ENCODE data around the gene TCIRG1. TPM values are rescaled to one million over a fixed set of nuclear protein-coding genes. Genes with fewer than 3 reads are reported as not detected.
A peak's percentile ranks its signal among the peaks of the same experiment; 100 is the strongest.

TCIRG1 gene
- total and polyA plus RNA-seq, 4 experiments from 2014 or later, result 46.2 to 266 (median 161) TPM

DNA sequence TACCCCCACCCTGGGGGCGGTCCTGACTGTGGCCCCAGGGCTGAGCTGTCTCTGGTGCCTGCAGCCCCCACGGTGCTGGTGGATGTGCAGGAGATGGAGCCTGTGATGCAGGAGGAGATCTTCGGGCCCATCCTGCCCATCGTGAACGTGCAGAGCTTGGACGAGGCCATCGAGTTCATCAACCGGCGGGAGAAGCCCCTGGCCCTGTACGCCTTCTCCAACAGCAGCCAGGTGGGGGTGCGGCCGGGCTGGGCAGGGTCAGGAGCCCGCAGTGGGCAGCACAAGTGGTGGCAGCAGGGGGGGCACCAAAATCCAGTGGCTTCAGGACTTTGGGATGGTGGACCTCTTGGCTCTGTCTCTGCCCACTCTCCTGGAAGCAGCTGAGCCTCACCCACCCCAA is 16.3 kb upstream of the TCIRG1 start:
- H3K27ac ChIP-seq (ENCODE audit: low read depth, low read length), result no peak overlapping the region

DNA sequence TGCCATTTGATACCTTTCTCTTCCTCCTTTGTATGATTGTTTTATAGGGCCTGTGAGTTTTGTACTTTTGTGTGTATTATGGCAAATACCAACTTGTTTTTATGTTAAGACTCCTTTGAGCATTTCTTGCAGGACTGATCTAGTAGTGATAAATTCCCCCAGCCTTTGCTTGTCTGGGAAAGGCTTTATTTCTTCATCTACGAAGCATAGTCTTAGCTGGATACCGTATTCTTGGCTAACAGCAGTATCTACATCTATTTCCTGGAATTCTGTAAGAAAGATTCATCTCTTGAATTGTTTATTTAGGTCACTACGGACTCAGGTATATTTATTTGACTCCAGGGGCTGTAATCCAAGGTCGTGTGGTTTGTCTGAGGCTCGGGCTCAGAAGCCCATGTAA is 14.3 kb upstream of the TCIRG1 start:
- peaks cover 1% of the 10 kb centered on the region for H3K4me1 ChIP-seq (ENCODE audit: insufficient read depth, low read length)
- H3K27me3 ChIP-seq (ENCODE audit: insufficient read depth, low read length), result no peaks in the 10 kb centered on the region
- Mint-ChIP-seq H3K27ac (no peak overlapping the region), H3K4me3 (no peak overlapping the region), H3K27me3 (peaks cover 0 to 2% of the 10 kb centered on the region in 2 donors), H3K9me3 (peaks cover 0 to 7% (median under 1%) of the 10 kb centered on the region in 8 donors), H3K36me3 (peaks cover 0 to 4% of the 10 kb centered on the region in 2 donors), H3K4me1 (peaks cover 0 to 4% (median 2%) of the 10 kb centered on the region in 4 donors)
- ChIA-PET CTCF (ENCODE audit: partially characterized antibody) (no interaction called here), POLR2A (ENCODE audit: partially characterized antibody) (interaction anchor here (0.8 kb wide), 1 partner anchor 13 kb away, joined by 3 read pairs; no protein-coding TSS in a partner anchor)
- intact Hi-C loops (cut with micrococcal nuclease), result no loop called here
- no peak overlapping the region for H3K4me3 ChIP-seq (ENCODE audit: low read length in 2 of 2)
- no peak overlapping the region for H3K27ac ChIP-seq (ENCODE audit: low read depth, low read length)
- DNase-seq, result no peak
- H3K36me3 ChIP-seq (ENCODE audit: insufficient read depth, low read length), result no peaks in the 10 kb centered on the region
- H3K9me3 ChIP-seq (ENCODE audit: control insufficient read depth in 1 of 2, low read length in 2 of 2), result no peaks in the 10 kb centered on the region

More for the DNA sequence above, 16.3 kb upstream of the TCIRG1 start:
- Mint-ChIP-seq H3K4me3 (no peak overlapping the region), H3K27ac (no peak overlapping the region), H3K9me3 (peaks cover 0 to 7% (median under 1%) of the 10 kb centered on the region in 8 donors), H3K36me3 (peaks cover 0 to 4% of the 10 kb centered on the region in 2 donors), H3K4me1 (no peaks in the 10 kb centered on the region), H3K27me3 (no peaks in the 10 kb centered on the region)
- H3K27me3 ChIP-seq (ENCODE audit: insufficient read depth, low read length), result no peaks in the 10 kb centered on the region
- no peak overlapping the region for H3K4me3 ChIP-seq (ENCODE audit: low read length in 2 of 2)
- H3K36me3 ChIP-seq (ENCODE audit: insufficient read depth, low read length), result no peaks in the 10 kb centered on the region
- ChIA-PET CTCF (ENCODE audit: partially characterized antibody) (no interaction called here), POLR2A (ENCODE audit: partially characterized antibody) (no interaction called here)
- intact Hi-C loops (cut with micrococcal nuclease), result no loop called here
- H3K9me3 ChIP-seq (ENCODE audit: control insufficient read depth in 1 of 2, low read length in 2 of 2), result no peaks in the 10 kb centered on the region
- no peaks in the 10 kb centered on the region for H3K4me1 ChIP-seq (ENCODE audit: insufficient read depth, low read length)
- no peak for DNase-seq

DNA sequence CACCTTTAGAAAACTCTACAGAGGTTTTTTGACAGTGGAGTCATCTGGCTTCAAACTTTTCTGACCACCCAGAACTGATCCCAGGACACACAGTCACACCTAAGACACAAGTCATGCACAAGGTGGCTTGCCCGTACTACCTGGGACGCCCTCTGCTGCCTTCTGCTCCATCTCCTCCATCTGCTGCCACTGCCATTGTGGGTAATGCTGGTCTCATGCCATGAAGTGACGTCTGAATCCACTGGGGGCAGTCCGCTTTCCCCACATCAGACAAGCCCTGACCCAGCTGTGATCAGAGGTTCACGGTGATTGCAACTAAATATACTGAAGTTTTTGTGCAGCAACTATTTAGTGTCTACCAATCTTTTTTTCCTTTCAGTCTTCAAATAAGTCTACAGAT is 13.8 kb upstream of the TCIRG1 start:
- ChIA-PET CTCF (ENCODE audit: partially characterized antibody) (no interaction called here), POLR2A (ENCODE audit: partially characterized antibody) (no interaction called here)
- Histone ChIP-seq H3K4me1 (ENCODE audit: insufficient read depth, low read length) (peaks cover 5% of the 10 kb centered on the region), H3K4me3 (ENCODE audit: low read length in 2 of 2) (no peak overlapping the region), H3K9me3 (ENCODE audit: control insufficient read depth in 1 of 2, low read length in 2 of 2) (no peaks in the 10 kb centered on the region), H3K27ac (ENCODE audit: low read depth, low read length) (no peak overlapping the region), H3K27me3 (ENCODE audit: insufficient read depth, low read length) (no peaks in the 10 kb centered on the region), H3K36me3 (ENCODE audit: insufficient read depth, low read length) (no peaks in the 10 kb centered on the region)
- Mint-ChIP-seq H3K9me3 (peaks cover 0 to 7% (median under 1%) of the 10 kb centered on the region in 8 donors), H3K4me1 (peaks cover under 1 to 5% (median 3%) of the 10 kb centered on the region in 4 donors), H3K36me3 (peaks cover 0 to 4% of the 10 kb centered on the region in 2 donors), H3K27ac (peak overlapping the region in 1 of 7 donors; percentile 70), H3K27me3 (peaks cover 0 to 2% of the 10 kb centered on the region in 2 donors), H3K4me3 (no peak overlapping the region)
- peak in 1 of 5 donors; percentile 39 for DNase-seq
- intact Hi-C loops (cut with micrococcal nuclease), result no loop called here

DNA sequence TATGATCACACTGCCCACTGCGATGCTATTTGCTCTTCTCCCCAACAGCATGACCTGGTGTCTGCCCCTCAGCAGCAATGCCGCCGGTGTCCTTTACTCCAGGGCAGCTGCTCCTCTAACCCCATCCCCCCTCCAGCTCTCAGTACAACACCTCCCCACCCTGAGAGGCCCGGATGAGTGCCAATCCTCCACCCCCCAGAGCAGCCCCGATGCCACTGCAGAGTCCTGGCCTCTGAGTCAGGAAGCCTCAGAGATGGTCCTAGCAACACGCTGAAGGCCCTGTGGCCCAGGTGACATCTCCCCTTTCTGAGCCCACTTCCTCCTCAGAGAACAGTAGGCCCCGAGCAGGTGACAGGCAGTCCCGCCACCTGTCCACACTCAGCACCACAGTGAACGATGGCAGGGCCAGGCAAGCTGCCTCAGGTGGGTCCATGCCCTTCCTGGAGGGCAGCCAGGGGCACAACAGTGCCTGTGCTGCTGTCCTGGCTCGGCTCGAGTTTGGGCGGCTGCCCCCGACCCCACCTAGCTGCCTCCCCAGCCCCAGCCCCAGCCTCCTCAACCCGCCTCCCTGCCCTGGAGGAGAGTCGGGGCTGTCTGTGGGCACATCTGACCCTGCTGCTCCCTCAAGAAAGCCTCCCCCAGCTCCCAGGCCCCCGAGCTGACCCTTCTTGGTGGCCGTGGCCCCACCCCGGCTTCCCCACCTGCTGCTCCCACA is 12.3 kb upstream of the TCIRG1 start:
- no peaks in the 10 kb centered on the region for H3K36me3 ChIP-seq (ENCODE audit: insufficient read depth, low read length)
- Mint-ChIP-seq H3K4me3 (no peak overlapping the region), H3K9me3 (peaks cover 0 to 7% (median under 1%) of the 10 kb centered on the region in 8 donors), H3K27me3 (peaks cover 0 to 5% of the 10 kb centered on the region in 2 donors), H3K4me1 (peaks cover 6 to 20% (median 12%) of the 10 kb centered on the region in 4 donors), H3K36me3 (peaks cover 4 to 11% of the 10 kb centered on the region in 2 donors), H3K27ac (no peak overlapping the region)
- no peak overlapping the region for H3K4me3 ChIP-seq (ENCODE audit: low read length in 2 of 2)
- peaks cover 11% of the 10 kb centered on the region for H3K4me1 ChIP-seq (ENCODE audit: insufficient read depth, low read length)
- ChIA-PET POLR2A (ENCODE audit: partially characterized antibody) (interaction anchor here (0.6 kb wide), 1 partner anchor 13 kb away, joined by 3 read pairs; the partner anchor contains the start of gene TCIRG1), CTCF (ENCODE audit: partially characterized antibody) (interaction anchor here (1.0 kb wide), 1 partner anchor 11 kb away, joined by 3 read pairs; no protein-coding TSS in a partner anchor)
- H3K27ac ChIP-seq (ENCODE audit: low read depth, low read length), result no peak overlapping the region
- no peaks in the 10 kb centered on the region for H3K27me3 ChIP-seq (ENCODE audit: insufficient read depth, low read length)
- intact Hi-C loops (cut with micrococcal nuclease), result no loop called here
- no peaks in the 10 kb centered on the region for H3K9me3 ChIP-seq (ENCODE audit: control insufficient read depth in 1 of 2, low read length in 2 of 2)
- DNase-seq, result no peak

DNA sequence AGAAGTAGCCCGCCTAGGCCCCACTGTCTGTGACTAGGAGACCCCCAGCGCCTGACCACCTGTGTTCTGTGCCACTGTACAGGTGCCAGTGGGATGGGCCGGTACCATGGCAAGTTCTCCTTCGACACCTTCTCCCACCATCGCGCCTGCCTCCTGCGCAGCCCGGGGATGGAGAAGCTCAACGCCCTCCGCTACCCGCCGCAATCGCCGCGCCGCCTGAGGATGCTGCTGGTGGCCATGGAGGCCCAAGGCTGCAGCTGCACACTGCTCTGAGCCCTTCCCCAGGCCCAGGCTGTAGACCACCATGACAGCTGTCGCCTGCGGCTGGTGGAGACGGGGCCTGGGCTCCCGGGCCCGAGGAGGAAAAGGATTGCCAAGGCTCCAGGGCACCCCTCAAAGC is 11.2 kb upstream of the TCIRG1 start:
- ChIA-PET CTCF (ENCODE audit: partially characterized antibody) (interaction anchor here (1.0 kb wide), 1 partner anchor 10 kb away, joined by 3 read pairs; no protein-coding TSS in a partner anchor), POLR2A (ENCODE audit: partially characterized antibody) (interaction anchor here (0.6 kb wide), 1 partner anchor 11 kb away, joined by 3 read pairs; the partner anchor contains the start of gene TCIRG1)
- H3K9me3 ChIP-seq (ENCODE audit: control insufficient read depth in 1 of 2, low read length in 2 of 2), result no peaks in the 10 kb centered on the region
- Mint-ChIP-seq H3K4me1 (peaks cover 10 to 25% (median 16%) of the 10 kb centered on the region in 4 donors), H3K9me3 (peaks cover 0 to 7% (median under 1%) of the 10 kb centered on the region in 8 donors), H3K36me3 (peaks cover 4 to 11% of the 10 kb centered on the region in 2 donors), H3K4me3 (no peak overlapping the region), H3K27me3 (peaks cover 0 to 5% of the 10 kb centered on the region in 2 donors), H3K27ac (no peak overlapping the region)
- H3K4me3 ChIP-seq (ENCODE audit: low read length in 2 of 2), result no peak overlapping the region
- DNase-seq, result peak in 1 of 5 donors; percentile 10
- H3K36me3 ChIP-seq (ENCODE audit: insufficient read depth, low read length), result peaks cover 1% of the 10 kb centered on the region
- intact Hi-C loops (cut with micrococcal nuclease), result no loop called here
- peaks cover 20% of the 10 kb centered on the region for H3K4me1 ChIP-seq (ENCODE audit: insufficient read depth, low read length)
- H3K27ac ChIP-seq (ENCODE audit: low read depth, low read length), result no peak overlapping the region
- H3K27me3 ChIP-seq (ENCODE audit: insufficient read depth, low read length), result no peaks in the 10 kb centered on the region

DNA sequence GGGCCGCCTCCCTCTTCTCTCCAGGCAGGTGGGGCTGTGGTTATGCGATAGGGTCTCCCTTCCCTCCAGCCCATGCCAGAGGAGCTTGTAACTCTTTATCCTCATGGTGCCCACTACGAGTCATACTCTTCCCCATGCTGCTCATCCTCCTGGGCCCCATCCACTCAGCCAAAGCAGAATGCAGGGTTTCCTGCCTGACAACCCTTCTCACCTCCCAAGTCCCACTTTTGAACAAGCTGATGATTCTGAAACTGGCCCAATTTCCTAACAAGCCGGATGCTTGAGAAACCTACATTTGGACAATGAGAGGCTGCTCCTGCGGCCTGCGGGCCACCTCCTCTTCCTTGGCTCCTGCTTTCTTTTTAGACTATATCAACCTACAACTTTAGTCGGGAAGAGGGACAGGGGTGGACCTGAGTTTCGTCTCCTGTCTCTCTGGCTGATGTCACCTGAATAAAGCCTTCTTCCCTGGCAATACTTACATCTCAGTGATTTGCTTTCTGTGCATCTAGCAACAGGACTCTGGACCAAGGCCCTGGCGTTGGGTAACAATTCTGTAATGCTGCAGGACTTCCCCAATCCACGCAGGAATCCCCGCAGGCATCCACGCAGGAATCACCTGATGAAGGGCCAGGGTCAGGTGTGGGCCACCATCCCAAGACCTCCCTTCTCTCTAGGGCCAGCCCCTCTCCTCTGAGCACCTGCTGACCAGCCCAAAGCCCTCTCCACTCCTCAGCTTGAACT is 9.9 kb upstream of the TCIRG1 start:
- Histone ChIP-seq H3K27ac (ENCODE audit: low read depth, low read length) (no peak overlapping the region), H3K9me3 (ENCODE audit: control insufficient read depth in 1 of 2, low read length in 2 of 2) (no peaks in the 10 kb centered on the region), H3K36me3 (ENCODE audit: insufficient read depth, low read length) (peaks cover 8% of the 10 kb centered on the region), H3K27me3 (ENCODE audit: insufficient read depth, low read length) (no peaks in the 10 kb centered on the region), H3K4me1 (ENCODE audit: insufficient read depth, low read length) (peaks cover 20% of the 10 kb centered on the region), H3K4me3 (ENCODE audit: low read length in 2 of 2) (no peak overlapping the region)
- peaks cover 0 to 7% (median under 1%) of the 10 kb centered on the region in 8 donors for H3K9me3 Mint-ChIP-seq
- peaks cover 10 to 25% (median 16%) of the 10 kb centered on the region in 4 donors for H3K4me1 Mint-ChIP-seq
- no peak for DNase-seq
- peak overlapping the region in 2 of 7 donors; percentile 32 to 73 for H3K27ac Mint-ChIP-seq
- ChIA-PET CTCF (ENCODE audit: partially characterized antibody) (no interaction called here), POLR2A (ENCODE audit: partially characterized antibody) (no interaction called here)
- peak overlapping the region; percentile 36 to 99 (median 86) for H3K4me3 Mint-ChIP-seq
- peaks cover 4 to 13% of the 10 kb centered on the region in 2 donors for H3K36me3 Mint-ChIP-seq
- intact Hi-C loops (cut with micrococcal nuclease), result no loop called here
- H3K27me3 Mint-ChIP-seq, result peaks cover 0 to 5% of the 10 kb centered on the region in 2 donors
